HG03521 (cell line): Measurements from ENCODE around the gene ACADL.
A peak's percentile ranks its signal among the peaks of the same experiment; 100 is the strongest.

Experiments used
- ATAC-seq: cut with Tn5 transposase; IDR thresholded peaks from one replicate; pipeline ENCODE4 v1.9.1; 2021; ENCODE audit warnings: mild to moderate bottlenecking, moderate library complexity; ENCODE audit not compliant: unreplicated experiment

ACADL gene

GRCh38 chr2:210171309-210172218 is 53.7 kb downstream of the ACADL start, which contains the start of gene KANSL1L:
Gene KANSL1L, minus strand, starts transcription at chr2:210171409. Its CDS starts 16,827 bp downstream, at chr2:210154582.
- peak; percentile 71 for ATAC-seq

GRCh38 chr2:210170446-210171303 is 54.6 kb downstream of the ACADL start:
- ATAC-seq: peak; percentile 69

GRCh38 chr2:210170196-210170445 is 55.1 kb downstream of the ACADL start:
- ATAC-seq: no peak

GRCh38 chr2:210169516-210170195 is 55.6 kb downstream of the ACADL start:
- ATAC-seq: no peak

GRCh38 chr2:210167227-210167626 is 58.0 kb downstream of the ACADL start:
- ATAC-seq: no peak

GRCh38 chr2:210162466-210163124 is 62.7 kb downstream of the ACADL start:
- ATAC-seq: no peak

GRCh38 chr2:210159059-210159458 is 66.2 kb downstream of the ACADL start:
- no peak for ATAC-seq

GRCh38 chr2:210158236-210158635 is 67.0 kb downstream of the ACADL start:
- no peak for ATAC-seq

- ATAC-seq: no peak
Measured at GRCh38 chr2:210157526-210157925, 67.7 kb downstream of the ACADL start.

GRCh38 chr2:210147614-210148013 is 77.6 kb downstream of the ACADL start:
- ATAC-seq: no peak
